HG03558 (cell line): Measurements from ENCODE around the gene SSUH2.
"Not testable (repeated sequence)": the region's sequence is repeated elsewhere in the genome, so short reads cannot be mapped to it uniquely, and the experiment has no call there.

Source experiments
- ATAC-seq: cut with Tn5 transposase; IDR thresholded peaks from one replicate; pipeline ENCODE4 v1.9.1; 2021; ENCODE audit warnings: moderate number of reproducible peaks; ENCODE audit not compliant: unreplicated experiment; ENCODE audit errors: extremely low read depth

Gene SSUH2

GRCh38 chr3:8660175-8661118, 15.8 kb upstream of the SSUH2 start:
- no peak for ATAC-seq

GRCh38 chr3:8659242-8659641, 14.6 kb upstream of the SSUH2 start:
- no peak for ATAC-seq

GRCh38 chr3:8658306-8659212, 14.0 kb upstream of the SSUH2 start:
- ATAC-seq = peak; percentile 66

- ATAC-seq = peak; percentile 42
These were observed 13.3 kb upstream of the SSUH2 start for GRCh38 chr3:8657804-8658305.

GRCh38 chr3:8656240-8656639, 11.6 kb upstream of the SSUH2 start:
- no peak for ATAC-seq

- no peak for ATAC-seq
These were observed 10.8 kb upstream of the SSUH2 start for GRCh38 chr3:8655387-8655835.

GRCh38 chr3:8654572-8655329, 10.2 kb upstream of the SSUH2 start:
- ATAC-seq = not testable (repeated sequence)

- ATAC-seq = no peak
These were observed 9.3 kb upstream of the SSUH2 start for GRCh38 chr3:8653800-8654408.

- no peak for ATAC-seq
These were observed 7.9 kb upstream of the SSUH2 start for GRCh38 chr3:8652324-8652987.

- no peak for ATAC-seq
These were observed 7.1 kb upstream of the SSUH2 start for GRCh38 chr3:8651418-8652323.

GRCh38 chr3:8650583-8651416, 6.2 kb upstream of the SSUH2 start:
- ATAC-seq = no peak

GRCh38 chr3:8649757-8650156, 5.2 kb upstream of the SSUH2 start:
- ATAC-seq = no peak

- no peak for ATAC-seq
These were observed 4.5 kb upstream of the SSUH2 start for GRCh38 chr3:8648909-8649741.

GRCh38 chr3:8647137-8647985, 2.8 kb upstream of the SSUH2 start:
- ATAC-seq = no peak

- ATAC-seq = no peak
These were observed 1.8 kb upstream of the SSUH2 start for GRCh38 chr3:8646313-8646938.
